GM10266 (cell line): ENCODE results near the gene PRRT1B.

Experiments used
- DNase-seq: peaks from one replicate; pipeline ENCODE4 v3.0.0; 2012; ENCODE audit errors: extremely low spot score
- TF ChIP-seq, protein P1 (sequence below): IDR thresholded peaks from 2 replicates; pipeline ENCODE4 v1.5.1; 2012; ENCODE audit warnings: mild to moderate bottlenecking, low read depth; ENCODE audit not compliant: control insufficient read depth, insufficient read depth; ENCODE audit errors: missing control alignments

The PRRT1B gene

DNA sequence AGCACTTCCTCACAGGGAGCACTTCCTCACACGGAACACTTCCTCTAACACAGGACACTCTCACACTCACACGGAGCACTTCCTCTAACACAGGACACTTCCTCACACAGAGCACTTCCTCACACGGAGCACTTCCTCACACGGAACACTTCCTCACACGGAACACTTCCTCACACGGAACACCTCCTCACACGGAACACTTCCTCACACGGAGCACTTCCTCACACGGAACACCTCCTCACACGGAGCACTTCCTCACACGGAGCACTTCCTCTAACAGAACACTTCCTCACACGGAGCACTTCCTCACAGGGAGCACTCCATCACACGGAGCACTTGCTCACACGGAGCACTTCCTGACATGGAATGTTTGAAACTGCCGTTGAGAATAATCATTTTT, 29.2 kb upstream of the PRRT1B start:
- DNase-seq: no peak
- TF ChIP-seq, protein P1, sequence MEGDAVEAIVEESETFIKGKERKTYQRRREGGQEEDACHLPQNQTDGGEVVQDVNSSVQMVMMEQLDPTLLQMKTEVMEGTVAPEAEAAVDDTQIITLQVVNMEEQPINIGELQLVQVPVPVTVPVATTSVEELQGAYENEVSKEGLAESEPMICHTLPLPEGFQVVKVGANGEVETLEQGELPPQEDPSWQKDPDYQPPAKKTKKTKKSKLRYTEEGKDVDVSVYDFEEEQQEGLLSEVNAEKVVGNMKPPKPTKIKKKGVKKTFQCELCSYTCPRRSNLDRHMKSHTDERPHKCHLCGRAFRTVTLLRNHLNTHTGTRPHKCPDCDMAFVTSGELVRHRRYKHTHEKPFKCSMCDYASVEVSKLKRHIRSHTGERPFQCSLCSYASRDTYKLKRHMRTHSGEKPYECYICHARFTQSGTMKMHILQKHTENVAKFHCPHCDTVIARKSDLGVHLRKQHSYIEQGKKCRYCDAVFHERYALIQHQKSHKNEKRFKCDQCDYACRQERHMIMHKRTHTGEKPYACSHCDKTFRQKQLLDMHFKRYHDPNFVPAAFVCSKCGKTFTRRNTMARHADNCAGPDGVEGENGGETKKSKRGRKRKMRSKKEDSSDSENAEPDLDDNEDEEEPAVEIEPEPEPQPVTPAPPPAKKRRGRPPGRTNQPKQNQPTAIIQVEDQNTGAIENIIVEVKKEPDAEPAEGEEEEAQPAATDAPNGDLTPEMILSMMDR: no peak

DNA sequence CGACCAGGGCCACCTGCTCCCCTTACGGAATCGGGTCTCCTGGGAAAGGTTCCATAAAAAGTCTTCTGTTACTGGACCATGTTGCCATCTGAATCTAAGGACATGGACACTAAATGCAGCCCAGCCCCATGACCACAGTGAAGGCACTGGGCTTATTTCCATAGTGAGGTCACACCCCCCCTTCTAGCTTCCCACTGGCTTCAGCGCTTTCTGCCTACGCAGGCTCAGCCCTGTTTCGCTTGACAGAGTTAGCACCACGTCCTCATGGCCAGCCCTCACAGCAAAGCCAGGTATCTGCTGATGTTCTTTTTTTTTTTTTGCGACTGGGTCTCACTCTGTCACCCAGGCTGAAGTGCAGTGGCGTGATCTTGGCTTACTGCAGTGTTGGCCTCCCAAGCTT, 28.4 kb upstream of the PRRT1B start:
- TF ChIP-seq, protein P1: no peak
- no peak for DNase-seq

DNA sequence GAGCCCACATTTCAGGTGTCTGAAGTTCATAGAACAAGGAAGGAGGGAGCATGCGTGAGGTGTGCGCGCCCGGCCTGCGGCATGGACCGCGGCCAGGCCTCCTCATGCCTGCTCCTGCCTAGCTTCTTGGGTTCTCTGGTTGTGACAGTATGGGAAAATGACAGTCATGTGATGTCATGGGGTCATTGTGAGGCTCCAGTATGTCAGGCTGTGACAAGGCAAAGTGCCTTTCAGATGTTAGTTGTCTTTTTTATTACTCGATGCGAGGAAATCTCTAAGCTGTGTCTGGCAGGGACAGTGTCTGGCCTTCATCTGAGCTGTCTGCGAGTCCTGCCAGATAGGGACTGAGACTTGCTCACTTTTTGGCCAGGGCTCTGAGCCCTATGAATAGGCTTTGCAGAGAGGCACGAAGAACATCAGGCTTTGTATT, 27.5 kb upstream of the PRRT1B start:
- TF ChIP-seq, protein P1: no peak
- DNase-seq: no peak

DNA sequence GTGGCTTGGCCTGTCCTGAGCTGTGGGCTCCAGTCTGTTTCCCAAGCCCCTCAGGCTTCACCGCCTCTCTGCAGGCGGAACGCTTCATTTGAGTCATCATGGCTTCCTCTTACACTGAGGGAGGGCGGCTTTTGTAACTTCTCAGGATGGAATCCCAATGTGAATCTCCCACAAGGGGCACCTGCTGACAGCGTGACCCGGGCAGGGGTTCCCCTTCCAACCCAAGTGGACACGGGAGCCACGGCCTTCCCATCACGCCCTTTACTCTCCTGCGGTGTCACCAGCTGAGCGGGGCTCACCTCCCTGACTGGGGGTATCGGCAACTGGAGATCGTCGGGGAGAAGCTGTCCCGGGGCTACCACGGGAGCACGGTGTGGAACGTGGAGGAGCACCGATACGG, 26.8 kb upstream of the PRRT1B start:
- DNase-seq: no peak
- TF ChIP-seq, protein P1: no peak

DNA sequence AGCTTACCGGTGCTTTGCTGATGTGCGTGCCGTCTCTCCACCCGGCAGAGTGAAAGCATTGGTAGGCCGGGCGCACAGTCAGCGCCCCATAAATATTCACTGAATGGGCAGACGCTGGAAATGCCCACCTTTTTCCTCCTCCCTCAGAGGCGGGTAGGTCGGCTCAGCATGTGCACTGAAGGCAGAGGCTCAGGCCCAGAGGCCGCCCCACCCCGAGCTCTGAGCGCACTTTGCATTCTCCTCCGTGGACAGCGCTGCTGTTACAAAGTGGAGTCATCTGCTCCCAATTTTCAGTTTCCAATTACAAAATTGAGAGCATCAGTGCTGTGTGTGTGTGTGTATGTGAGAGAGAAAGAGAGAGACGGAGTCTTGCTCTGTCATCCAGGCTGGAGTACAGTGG, 24.8 kb upstream of the PRRT1B start:
- TF ChIP-seq, protein P1: no peak
- DNase-seq: no peak

DNA sequence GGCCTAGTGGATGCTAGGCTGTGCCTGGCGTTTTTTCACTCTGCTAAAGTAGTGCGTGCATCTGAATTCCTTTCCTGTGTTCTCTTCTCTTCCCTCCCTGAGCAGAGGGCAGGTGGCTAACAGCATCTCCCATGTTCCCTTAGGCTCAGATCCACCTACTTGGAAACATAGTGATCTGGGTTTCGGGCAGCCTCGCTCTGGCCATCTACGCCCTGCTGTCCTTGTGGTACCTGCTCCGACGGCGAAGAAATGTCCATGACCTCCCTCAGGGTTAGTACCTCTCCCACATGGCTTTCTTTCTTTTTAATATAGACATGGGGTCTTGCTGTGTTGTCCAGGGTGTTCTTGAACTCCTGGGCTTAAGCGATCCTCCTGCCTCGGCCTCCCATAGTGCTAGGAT, 24.1 kb upstream of the PRRT1B start:
- no peak for DNase-seq
- TF ChIP-seq, protein P1: no peak

DNA sequence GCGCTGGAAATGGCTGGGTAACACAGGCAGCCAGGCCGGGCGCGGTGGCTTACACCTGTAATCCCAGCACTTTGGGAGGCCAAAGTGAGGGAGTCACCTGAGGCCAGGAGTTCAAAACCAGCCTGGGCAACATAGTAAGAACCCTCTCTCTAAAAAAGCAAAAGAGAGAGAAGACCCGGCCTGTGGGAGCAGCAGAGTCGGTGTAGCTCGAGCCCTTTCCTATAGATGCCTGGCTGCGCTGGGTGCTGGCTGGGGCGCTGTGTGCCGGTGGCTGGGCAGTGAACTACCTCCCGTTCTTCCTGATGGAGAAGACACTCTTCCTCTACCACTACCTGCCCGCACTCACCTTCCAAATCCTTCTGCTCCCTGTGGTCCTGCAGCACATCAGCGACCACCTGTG, 23.5 kb upstream of the PRRT1B start:
- DNase-seq: no peak
- TF ChIP-seq, protein P1: no peak
